ENCODE data around the gene CC2D1A.
A peak's percentile ranks its signal among the peaks of the same experiment; 100 is the strongest.
"Not testable (repeated sequence)": the region's sequence is repeated elsewhere in the genome, so short reads cannot be mapped to it uniquely, and the experiment has no call there.

CC2D1A gene

GRCh38 chr19:13965377-13965896 lies 59.4 kb downstream of the CC2D1A start:
- no peak for DNase-seq

GRCh38 chr19:13965926-13966683 lies 60.1 kb downstream of the CC2D1A start:
- no peak for DNase-seq

GRCh38 chr19:13966684-13967128 lies 60.7 kb downstream of the CC2D1A start:
- DNase-seq: no peak

- not testable (repeated sequence) for DNase-seq
Observed at GRCh38 chr19:13967206-13967605, 61.2 kb downstream of the CC2D1A start.

GRCh38 chr19:13968383-13968935 lies 62.5 kb downstream of the CC2D1A start:
- no peak for DNase-seq

- no peak for DNase-seq
Observed at GRCh38 chr19:13968999-13969398, 63.0 kb downstream of the CC2D1A start.

- DNase-seq: no peak
Observed at GRCh38 chr19:13969897-13970296, 63.9 kb downstream of the CC2D1A start.

GRCh38 chr19:13971868-13972267 lies 65.9 kb downstream of the CC2D1A start:
- DNase-seq: not testable (repeated sequence)

- no peak for DNase-seq
Observed at GRCh38 chr19:13972368-13973155, 66.6 kb downstream of the CC2D1A start.

- not testable (repeated sequence) for DNase-seq
Observed at GRCh38 chr19:13973479-13973878, 67.5 kb downstream of the CC2D1A start.

- peak; percentile 27 to 44 for DNase-seq
Observed at GRCh38 chr19:13974073-13974472, 68.1 kb downstream of the CC2D1A start.

- no peak for DNase-seq
Observed at GRCh38 chr19:13975870-13976269, 69.9 kb downstream of the CC2D1A start.

- DNase-seq: no peak
Observed at GRCh38 chr19:13976446-13976845, 70.4 kb downstream of the CC2D1A start.

GRCh38 chr19:13977803-13978202 lies 71.8 kb downstream of the CC2D1A start:
- DNase-seq: no peak

- DNase-seq: peak; percentile 29 to 44
Observed at GRCh38 chr19:13978351-13979243, 72.6 kb downstream of the CC2D1A start.

GRCh38 chr19:13979244-13979615 lies 73.2 kb downstream of the CC2D1A start:
- no peak for DNase-seq

GRCh38 chr19:13979686-13980085 lies 73.7 kb downstream of the CC2D1A start:
- no peak for DNase-seq

- DNase-seq: no peak
Observed at GRCh38 chr19:13980340-13980739, 74.3 kb downstream of the CC2D1A start.

Data from activated CD4-positive, alpha-beta T cell treated with anti-CD3 and anti-CD28 coated beads, Interleukin-2, amount 50 U/mL, for 48 hours (primary cell).